Loucy (cell line): ENCODE measurements around the gene HDAC6.

ENCODE experiments used
- H2AFZ ChIP-seq: fragments of 200-600 bp; sonication (generic); 2 replicates; pipeline ENCODE4 v1.6.0; 2016; ENCODE audit warnings: antibody characterized with exemption, mild to moderate bottlenecking, low read length, moderate library complexity
- H3F3A ChIP-seq: fragments of 200-600 bp; 2 replicates; pipeline ENCODE4 v1.6.0; 2016; ENCODE audit warnings: antibody characterized with exemption, low read depth, mild to moderate bottlenecking
- H3K27me3 ChIP-seq: fragments of 200-600 bp; sonication (generic); 2 replicates; pipeline ENCODE4 v1.6.1; 2014; ENCODE audit warnings: low read length, mild to moderate bottlenecking; ENCODE audit not compliant: insufficient read depth, poor library complexity, severe bottlenecking
- H3K36me3 ChIP-seq: fragments of 200-600 bp; sonication (generic); 2 replicates; pipeline ENCODE4 v1.6.1; 2016; ENCODE audit warnings: low read length; ENCODE audit not compliant: insufficient read depth
- H3K4me1 ChIP-seq: fragments of 200-600 bp; sonication (generic); 2 replicates; pipeline ENCODE4 v1.5.1; 2014; ENCODE audit warnings: low read length, mild to moderate bottlenecking; ENCODE audit not compliant: insufficient read depth, poor library complexity, severe bottlenecking
- H3K4me2 ChIP-seq: fragments of 200-600 bp; sonication (generic); 2 replicates; pipeline ENCODE4 v1.6.0; 2014; ENCODE audit warnings: antibody characterized with exemption, low read length, low read depth, mild to moderate bottlenecking; ENCODE audit not compliant: poor library complexity, severe bottlenecking
- H3K4me3 ChIP-seq: fragments of 200-600 bp; sonication (generic); 2 replicates; pipeline ENCODE4 v1.5.1; 2014; ENCODE audit warnings: low read length, mild to moderate bottlenecking, mixed read lengths; ENCODE audit not compliant: poor library complexity, severe bottlenecking
- H3K79me2 ChIP-seq: fragments of 200-600 bp; sonication (generic); 2 replicates; pipeline ENCODE4 v1.6.1; 2014; ENCODE audit warnings: low read length; ENCODE audit not compliant: insufficient read depth
- H3K9ac ChIP-seq: fragments of 200-600 bp; sonication (generic); 2 replicates; pipeline ENCODE4 v1.6.0; 2014; ENCODE audit warnings: mild to moderate bottlenecking, low read depth, low read length, moderate library complexity; ENCODE audit not compliant: poor library complexity, severe bottlenecking
- H3K9me2 ChIP-seq: fragments of 200-600 bp; sonication (generic); replicated peaks from 2 replicates; pipeline ENCODE4 v1.6.1; 2016; ENCODE audit warnings: low read depth, low read length, mixed read lengths
- H3K9me3 ChIP-seq: fragments of 200-600 bp; sonication (generic); 2 replicates; pipeline ENCODE4 v1.6.1; 2014; ENCODE audit warnings: mild to moderate bottlenecking, antibody characterized with exemption, low read length, low read depth; ENCODE audit not compliant: insufficient read depth
- H4K20me1 ChIP-seq: fragments of 200-600 bp; sonication (generic); 2 replicates; pipeline ENCODE4 v1.6.0; 2014; ENCODE audit warnings: antibody characterized with exemption, low read length, mild to moderate bottlenecking; ENCODE audit not compliant: insufficient read depth, poor library complexity, severe bottlenecking
- EZH2phosphoT487 ChIP-seq: fragments of 200-600 bp; IDR thresholded peaks from 2 replicates; pipeline ENCODE4 v1.6.1; 2018; ENCODE audit warnings: antibody characterized with exemption, mild to moderate bottlenecking, moderate library complexity, borderline replicate concordance
- TF ChIP-seq, protein P1 (sequence below): fragments of 200-600 bp; sonication (generic); conservative IDR thresholded peaks from 2 replicates; pipeline ENCODE4 v1.5.1; 2014; ENCODE audit warnings: mild to moderate bottlenecking, antibody characterized with exemption, low read length

Gene HDAC6

DNA sequence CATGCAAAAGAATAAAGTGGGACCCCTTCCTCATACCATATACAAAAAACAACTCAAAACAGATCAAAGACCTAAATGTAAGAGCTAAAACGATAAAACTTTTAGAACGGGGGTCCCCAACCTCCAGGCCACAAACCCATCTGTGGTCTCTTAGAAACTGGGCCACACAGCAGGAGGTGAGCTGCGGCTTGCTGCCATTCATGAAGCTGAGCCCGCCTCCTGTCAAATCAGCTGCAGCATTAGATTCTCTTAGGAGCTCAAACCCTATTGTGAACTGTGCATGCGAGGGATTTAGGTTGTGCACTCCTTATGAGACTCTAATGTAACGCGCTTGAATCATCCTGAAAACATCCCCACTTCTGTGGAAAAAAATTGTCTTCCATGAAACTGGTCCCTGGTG, 22.5 kb upstream of the HDAC6 start:
- Histone ChIP-seq H3K4me1 (no peaks in the 10 kb centered on the region), H3K4me3 (no peak overlapping the region), H3K9ac (no peak overlapping the region), H3K27me3 (no peaks in the 10 kb centered on the region), H3K79me2 (no peaks in the 10 kb centered on the region), H3F3A (no peaks in the 10 kb centered on the region), H4K20me1 (no peaks in the 10 kb centered on the region), H3K36me3 (no peaks in the 10 kb centered on the region), H3K9me3 (no peaks in the 10 kb centered on the region), H3K4me2 (no peak overlapping the region), H2AFZ (no peak overlapping the region), H3K9me2 (no peaks in the 10 kb centered on the region)
- TF ChIP-seq, protein P1, sequence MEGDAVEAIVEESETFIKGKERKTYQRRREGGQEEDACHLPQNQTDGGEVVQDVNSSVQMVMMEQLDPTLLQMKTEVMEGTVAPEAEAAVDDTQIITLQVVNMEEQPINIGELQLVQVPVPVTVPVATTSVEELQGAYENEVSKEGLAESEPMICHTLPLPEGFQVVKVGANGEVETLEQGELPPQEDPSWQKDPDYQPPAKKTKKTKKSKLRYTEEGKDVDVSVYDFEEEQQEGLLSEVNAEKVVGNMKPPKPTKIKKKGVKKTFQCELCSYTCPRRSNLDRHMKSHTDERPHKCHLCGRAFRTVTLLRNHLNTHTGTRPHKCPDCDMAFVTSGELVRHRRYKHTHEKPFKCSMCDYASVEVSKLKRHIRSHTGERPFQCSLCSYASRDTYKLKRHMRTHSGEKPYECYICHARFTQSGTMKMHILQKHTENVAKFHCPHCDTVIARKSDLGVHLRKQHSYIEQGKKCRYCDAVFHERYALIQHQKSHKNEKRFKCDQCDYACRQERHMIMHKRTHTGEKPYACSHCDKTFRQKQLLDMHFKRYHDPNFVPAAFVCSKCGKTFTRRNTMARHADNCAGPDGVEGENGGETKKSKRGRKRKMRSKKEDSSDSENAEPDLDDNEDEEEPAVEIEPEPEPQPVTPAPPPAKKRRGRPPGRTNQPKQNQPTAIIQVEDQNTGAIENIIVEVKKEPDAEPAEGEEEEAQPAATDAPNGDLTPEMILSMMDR = no peak
- TF ChIP-seq EZH2phosphoT487 = no peak

DNA sequence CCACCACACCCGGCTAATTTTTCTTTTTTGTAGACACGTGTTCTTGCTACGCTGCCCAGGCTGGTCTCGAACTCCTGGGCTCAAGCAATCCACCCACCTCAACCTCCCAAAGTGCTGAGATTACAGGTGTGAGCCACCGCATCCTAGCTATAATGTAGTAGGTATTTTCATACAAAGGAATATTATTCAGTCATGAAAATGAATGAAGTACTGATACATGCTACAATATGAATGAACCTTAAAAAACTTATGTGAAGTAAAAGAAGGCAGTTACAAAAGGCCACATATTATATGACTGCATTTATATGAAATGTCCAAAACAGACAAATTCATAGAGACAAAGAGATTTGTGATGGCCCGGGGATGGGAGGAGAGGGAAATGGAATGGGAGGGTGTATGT, 20.2 kb upstream of the HDAC6 start:
- Histone ChIP-seq H4K20me1 (no peaks in the 10 kb centered on the region), H3K9ac (no peak overlapping the region), H3K79me2 (no peaks in the 10 kb centered on the region), H3K27me3 (no peaks in the 10 kb centered on the region), H3K9me2 (no peaks in the 10 kb centered on the region), H2AFZ (no peak overlapping the region), H3F3A (no peaks in the 10 kb centered on the region), H3K4me2 (no peak overlapping the region), H3K4me1 (no peaks in the 10 kb centered on the region), H3K36me3 (no peaks in the 10 kb centered on the region), H3K4me3 (no peak overlapping the region), H3K9me3 (no peaks in the 10 kb centered on the region)
- TF ChIP-seq, protein P1 = no peak
- TF ChIP-seq EZH2phosphoT487 = no peak

DNA sequence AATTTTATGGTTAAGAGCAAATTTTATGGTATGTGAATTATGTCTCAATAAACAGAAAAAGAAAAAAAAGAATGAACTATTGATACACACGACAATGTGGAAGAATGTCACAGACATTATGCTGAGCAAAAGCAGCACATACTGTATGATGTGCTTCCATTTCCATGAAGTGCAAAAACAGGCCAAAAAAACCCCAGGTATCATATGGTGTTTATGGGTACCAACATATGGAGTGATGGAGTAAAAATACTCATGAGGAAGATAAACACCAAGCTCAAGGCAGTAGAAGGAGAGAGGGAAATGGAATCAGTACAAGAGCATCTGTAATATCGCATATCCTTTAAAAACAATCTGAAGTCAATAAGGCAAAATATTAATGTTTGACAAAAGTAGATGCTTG, 19.7 kb upstream of the HDAC6 start:
- no peak for TF ChIP-seq EZH2phosphoT487
- TF ChIP-seq, protein P1 = no peak
- Histone ChIP-seq H3K4me1 (no peaks in the 10 kb centered on the region), H2AFZ (no peak overlapping the region), H3K9ac (no peak overlapping the region), H3K27me3 (no peaks in the 10 kb centered on the region), H3K9me3 (no peaks in the 10 kb centered on the region), H3F3A (no peaks in the 10 kb centered on the region), H3K9me2 (no peaks in the 10 kb centered on the region), H4K20me1 (no peaks in the 10 kb centered on the region), H3K36me3 (no peaks in the 10 kb centered on the region), H3K4me2 (no peak overlapping the region), H3K79me2 (no peaks in the 10 kb centered on the region), H3K4me3 (no peak overlapping the region)
